Upper lobe of left lung (tissue), 4 donors: ENCODE results near the gene STAB2.

Experiments
- POLR2A ChIP-seq, 4 donors: fragments of 450-650 bp; IDR thresholded peaks; one replicate each; pipeline ENCODE4 v1.5.1; 2016 to 2017; ENCODE audit warnings: antibody characterized with exemption in 4 of 4, mild to moderate bottlenecking in 2 of 4
- POLR2AphosphoS5 ChIP-seq, 2 donors: sonication (generic); formaldehyde crosslinking; IDR thresholded peaks; one replicate each; pipeline ENCODE4 v1.5.1; 2017; ENCODE audit warnings: antibody characterized with exemption in 2 of 2
- TF ChIP-seq, protein P1 (sequence below), 6 experiments: fragments of 450-650 bp in 4 of 6; fragments of 200-600 bp in 2 of 6; sonication (generic) in 2 of 6; IDR thresholded peaks; one replicate each; pipeline ENCODE4 v1.5.1; 2016 to 2019; ENCODE audit warnings: antibody characterized with exemption in 6 of 6

DNA sequence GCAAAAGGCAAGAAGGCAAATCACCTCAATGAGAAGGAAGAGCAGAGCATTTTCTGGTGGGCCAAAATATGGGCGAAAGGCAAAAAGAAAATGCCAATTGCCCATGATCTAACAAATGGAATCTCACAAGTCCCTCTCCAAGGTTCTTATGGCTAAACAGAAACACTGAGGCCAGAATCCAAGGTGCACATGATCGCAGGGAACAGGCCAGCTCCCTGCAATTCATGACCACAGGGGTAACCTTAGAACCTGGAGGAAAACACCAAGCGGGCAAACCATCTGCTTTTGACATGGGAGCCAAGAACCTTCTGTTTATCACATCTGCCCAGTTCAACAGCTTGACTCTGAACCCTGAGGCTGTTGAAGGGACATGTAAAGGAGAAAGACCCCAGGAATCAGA lies 193.9 kb downstream of the STAB2 start:
- TF ChIP-seq, protein P1, sequence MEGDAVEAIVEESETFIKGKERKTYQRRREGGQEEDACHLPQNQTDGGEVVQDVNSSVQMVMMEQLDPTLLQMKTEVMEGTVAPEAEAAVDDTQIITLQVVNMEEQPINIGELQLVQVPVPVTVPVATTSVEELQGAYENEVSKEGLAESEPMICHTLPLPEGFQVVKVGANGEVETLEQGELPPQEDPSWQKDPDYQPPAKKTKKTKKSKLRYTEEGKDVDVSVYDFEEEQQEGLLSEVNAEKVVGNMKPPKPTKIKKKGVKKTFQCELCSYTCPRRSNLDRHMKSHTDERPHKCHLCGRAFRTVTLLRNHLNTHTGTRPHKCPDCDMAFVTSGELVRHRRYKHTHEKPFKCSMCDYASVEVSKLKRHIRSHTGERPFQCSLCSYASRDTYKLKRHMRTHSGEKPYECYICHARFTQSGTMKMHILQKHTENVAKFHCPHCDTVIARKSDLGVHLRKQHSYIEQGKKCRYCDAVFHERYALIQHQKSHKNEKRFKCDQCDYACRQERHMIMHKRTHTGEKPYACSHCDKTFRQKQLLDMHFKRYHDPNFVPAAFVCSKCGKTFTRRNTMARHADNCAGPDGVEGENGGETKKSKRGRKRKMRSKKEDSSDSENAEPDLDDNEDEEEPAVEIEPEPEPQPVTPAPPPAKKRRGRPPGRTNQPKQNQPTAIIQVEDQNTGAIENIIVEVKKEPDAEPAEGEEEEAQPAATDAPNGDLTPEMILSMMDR (IDR thresholded peaks at IDR 0.05), result no peak
- no peak for TF ChIP-seq POLR2AphosphoS5 (IDR thresholded peaks at IDR 0.05)
- TF ChIP-seq POLR2A (IDR thresholded peaks at IDR 0.05), result no peak
